ENCODE results near the gene ROGDI.

DNA sequence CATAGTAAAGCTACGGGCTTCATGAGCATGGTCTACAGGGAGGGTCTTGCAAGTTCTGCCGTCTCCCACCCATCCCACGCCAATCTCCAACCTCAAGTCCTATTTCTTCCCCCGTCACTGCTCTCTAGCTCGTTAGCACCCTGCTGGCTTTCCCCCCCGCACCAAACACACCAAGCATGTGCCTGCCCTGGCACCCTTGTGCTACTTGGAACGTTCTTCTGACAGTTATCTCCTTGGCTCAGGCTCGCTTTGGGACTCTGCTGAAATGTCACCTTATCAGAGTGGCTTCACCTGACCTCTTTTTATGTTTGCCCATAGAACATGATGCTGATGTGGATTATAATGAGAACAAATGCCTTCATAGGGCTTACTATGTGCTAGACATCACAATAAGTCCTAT lies 22.8 kb upstream of the ROGDI start:
- TF ChIP-seq CHCHD3 (CRISPR knock-in tag; IDR thresholded peaks at IDR 0.05) (no peak), SP2 (CRISPR knock-in tag; IDR thresholded peaks at IDR 0.05) (no peak), ZNF776 (CRISPR knock-in tag; IDR thresholded peaks at IDR 0.05) (no peak), RAD21 (CRISPR knock-in tag; IDR thresholded peaks at IDR 0.05) (no peak), ELF1 (CRISPR knock-in tag; IDR thresholded peaks at IDR 0.05) (no peak), ZNF382 (CRISPR knock-in tag; IDR thresholded peaks at IDR 0.05; ENCODE audit: borderline replicate concordance) (no peak), SRF (IDR thresholded peaks at IDR 0.05; ENCODE audit: low read depth, low read length) (no peak), STAG1 (CRISPR knock-in tag; IDR thresholded peaks at IDR 0.05) (no peak), CHD2 (IDR thresholded peaks at IDR 0.05; ENCODE audit: low read depth, low read length) (no peak), NFYB (CRISPR knock-in tag; IDR thresholded peaks at IDR 0.05) (no peak), EP300 (IDR thresholded peaks at IDR 0.05; ENCODE audit: low read depth in 2 of 2, low read length in 2 of 2) (no peak), EP300 (CRISPR knock-in tag; IDR thresholded peaks at IDR 0.05; ENCODE audit: borderline replicate concordance) (no peak)
- TF ChIP-seq, protein P1, sequence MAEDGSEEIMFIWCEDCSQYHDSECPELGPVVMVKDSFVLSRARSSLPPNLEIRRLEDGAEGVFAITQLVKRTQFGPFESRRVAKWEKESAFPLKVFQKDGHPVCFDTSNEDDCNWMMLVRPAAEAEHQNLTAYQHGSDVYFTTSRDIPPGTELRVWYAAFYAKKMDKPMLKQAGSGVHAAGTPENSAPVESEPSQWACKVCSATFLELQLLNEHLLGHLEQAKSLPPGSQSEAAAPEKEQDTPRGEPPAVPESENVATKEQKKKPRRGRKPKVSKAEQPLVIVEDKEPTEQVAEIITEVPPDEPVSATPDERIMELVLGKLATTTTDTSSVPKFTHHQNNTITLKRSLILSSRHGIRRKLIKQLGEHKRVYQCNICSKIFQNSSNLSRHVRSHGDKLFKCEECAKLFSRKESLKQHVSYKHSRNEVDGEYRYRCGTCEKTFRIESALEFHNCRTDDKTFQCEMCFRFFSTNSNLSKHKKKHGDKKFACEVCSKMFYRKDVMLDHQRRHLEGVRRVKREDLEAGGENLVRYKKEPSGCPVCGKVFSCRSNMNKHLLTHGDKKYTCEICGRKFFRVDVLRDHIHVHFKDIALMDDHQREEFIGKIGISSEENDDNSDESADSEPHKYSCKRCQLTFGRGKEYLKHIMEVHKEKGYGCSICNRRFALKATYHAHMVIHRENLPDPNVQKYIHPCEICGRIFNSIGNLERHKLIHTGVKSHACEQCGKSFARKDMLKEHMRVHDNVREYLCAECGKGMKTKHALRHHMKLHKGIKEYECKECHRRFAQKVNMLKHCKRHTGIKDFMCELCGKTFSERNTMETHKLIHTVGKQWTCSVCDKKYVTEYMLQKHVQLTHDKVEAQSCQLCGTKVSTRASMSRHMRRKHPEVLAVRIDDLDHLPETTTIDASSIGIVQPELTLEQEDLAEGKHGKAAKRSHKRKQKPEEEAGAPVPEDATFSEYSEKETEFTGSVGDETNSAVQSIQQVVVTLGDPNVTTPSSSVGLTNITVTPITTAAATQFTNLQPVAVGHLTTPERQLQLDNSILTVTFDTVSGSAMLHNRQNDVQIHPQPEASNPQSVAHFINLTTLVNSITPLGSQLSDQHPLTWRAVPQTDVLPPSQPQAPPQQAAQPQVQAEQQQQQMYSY (CRISPR knock-in tag; IDR thresholded peaks at IDR 0.05): no peak
- TF ChIP-seq, protein P2, sequence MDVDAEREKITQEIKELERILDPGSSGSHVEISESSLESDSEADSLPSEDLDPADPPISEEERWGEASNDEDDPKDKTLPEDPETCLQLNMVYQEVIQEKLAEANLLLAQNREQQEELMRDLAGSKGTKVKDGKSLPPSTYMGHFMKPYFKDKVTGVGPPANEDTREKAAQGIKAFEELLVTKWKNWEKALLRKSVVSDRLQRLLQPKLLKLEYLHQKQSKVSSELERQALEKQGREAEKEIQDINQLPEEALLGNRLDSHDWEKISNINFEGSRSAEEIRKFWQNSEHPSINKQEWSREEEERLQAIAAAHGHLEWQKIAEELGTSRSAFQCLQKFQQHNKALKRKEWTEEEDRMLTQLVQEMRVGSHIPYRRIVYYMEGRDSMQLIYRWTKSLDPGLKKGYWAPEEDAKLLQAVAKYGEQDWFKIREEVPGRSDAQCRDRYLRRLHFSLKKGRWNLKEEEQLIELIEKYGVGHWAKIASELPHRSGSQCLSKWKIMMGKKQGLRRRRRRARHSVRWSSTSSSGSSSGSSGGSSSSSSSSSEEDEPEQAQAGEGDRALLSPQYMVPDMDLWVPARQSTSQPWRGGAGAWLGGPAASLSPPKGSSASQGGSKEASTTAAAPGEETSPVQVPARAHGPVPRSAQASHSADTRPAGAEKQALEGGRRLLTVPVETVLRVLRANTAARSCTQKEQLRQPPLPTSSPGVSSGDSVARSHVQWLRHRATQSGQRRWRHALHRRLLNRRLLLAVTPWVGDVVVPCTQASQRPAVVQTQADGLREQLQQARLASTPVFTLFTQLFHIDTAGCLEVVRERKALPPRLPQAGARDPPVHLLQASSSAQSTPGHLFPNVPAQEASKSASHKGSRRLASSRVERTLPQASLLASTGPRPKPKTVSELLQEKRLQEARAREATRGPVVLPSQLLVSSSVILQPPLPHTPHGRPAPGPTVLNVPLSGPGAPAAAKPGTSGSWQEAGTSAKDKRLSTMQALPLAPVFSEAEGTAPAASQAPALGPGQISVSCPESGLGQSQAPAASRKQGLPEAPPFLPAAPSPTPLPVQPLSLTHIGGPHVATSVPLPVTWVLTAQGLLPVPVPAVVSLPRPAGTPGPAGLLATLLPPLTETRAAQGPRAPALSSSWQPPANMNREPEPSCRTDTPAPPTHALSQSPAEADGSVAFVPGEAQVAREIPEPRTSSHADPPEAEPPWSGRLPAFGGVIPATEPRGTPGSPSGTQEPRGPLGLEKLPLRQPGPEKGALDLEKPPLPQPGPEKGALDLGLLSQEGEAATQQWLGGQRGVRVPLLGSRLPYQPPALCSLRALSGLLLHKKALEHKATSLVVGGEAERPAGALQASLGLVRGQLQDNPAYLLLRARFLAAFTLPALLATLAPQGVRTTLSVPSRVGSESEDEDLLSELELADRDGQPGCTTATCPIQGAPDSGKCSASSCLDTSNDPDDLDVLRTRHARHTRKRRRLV (CRISPR knock-in tag; IDR thresholded peaks at IDR 0.05): no peak
